ENCODE results near the gene FHAD1.
A peak's percentile ranks its signal among the peaks of the same experiment; 100 is the strongest.

Gene FHAD1

DNA sequence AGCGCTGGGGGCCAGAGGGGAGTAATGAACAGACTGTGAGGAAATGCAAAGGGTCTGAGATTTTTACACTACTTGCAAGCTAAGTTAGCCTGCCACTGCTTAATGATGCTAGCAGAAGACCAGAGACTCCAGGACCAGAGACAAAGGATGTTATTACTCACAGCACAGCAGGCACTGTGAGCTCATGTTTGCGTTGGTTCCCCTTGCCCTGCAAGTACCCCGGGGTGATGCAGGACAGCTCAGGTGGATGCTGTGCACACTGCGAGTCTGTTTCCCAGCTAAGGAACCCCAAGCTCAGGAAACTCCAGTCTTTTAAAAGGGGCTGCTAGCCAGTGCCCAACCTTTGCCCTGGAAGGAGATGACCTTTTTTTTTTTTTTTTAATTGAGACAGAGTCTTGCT lies 1.2 kb downstream of the FHAD1 start:
- DNase-seq (ENCODE audit: low spot score): no peak

- DNase-seq (ENCODE audit: low spot score): no peak
Observed at GRCh38 chr1:15249081-15249480, 2.1 kb downstream of the FHAD1 start.

DNA sequence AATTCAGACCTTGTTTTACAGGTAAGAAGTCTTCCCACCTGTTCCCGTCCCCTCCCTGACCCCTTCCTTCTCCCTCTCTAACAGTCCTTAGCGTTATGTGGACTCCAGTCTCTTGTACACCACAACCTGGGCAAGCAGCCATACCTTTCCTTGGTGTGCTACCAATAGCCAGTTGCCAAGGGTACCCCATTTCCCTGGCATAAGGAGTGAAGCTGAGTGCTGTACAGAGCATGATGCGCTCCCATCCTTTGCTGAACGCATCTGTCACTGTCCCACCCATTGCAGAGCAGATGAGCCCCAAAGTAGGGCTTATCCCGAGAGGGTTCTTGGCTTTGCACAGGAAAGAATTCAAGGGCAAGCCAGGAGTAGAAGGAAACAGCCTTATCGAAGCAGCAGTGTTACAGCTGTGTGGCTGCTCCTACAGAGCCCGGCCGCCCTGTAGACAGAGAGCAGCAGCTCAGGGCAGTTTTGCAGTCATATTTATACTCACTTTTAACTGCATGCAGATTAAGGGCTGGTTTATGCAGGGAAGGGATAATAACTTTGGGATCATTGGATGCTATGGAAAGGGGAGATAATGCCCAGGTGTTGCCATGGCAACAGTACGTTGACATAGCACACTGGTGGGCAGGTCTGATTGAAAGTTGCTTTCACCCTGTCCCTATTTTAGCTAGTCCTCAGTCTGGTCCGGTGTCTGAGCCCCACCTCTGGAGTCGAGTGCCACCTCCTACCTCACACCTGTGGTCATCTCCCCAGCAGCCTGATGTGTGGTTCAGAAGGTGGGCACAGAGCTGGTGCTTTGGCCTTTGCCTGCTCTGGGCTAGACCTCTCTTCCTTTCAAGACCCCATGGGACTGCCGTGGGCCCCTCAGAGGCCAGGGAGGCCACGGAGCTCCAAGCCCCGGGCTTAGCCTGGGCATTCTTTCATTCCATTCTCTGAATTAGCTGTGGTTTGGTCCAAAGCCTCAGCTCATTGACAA lies 5.1 kb downstream of the FHAD1 start:
- DNase-seq (ENCODE audit: low spot score): no peak

DNA sequence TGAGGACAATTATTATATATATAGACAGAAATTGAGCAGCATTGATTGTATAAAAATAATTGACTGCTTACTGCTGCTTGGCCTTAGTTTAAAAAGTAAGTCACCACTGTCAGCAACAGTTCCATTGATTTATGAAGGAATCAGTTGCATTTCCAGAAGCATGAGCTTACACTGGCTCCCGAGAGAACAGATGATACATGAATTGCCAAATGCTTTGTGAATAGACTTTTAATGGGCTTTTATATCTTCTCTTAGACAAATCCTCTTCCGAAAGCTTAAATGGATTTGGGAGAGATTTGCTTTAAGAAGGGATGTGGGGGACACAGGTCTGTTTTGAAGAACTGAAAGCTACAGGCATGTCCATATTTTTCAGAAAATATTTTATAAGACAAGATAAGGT lies 7.5 kb downstream of the FHAD1 start:
- no peak for DNase-seq (ENCODE audit: low spot score)

DNA sequence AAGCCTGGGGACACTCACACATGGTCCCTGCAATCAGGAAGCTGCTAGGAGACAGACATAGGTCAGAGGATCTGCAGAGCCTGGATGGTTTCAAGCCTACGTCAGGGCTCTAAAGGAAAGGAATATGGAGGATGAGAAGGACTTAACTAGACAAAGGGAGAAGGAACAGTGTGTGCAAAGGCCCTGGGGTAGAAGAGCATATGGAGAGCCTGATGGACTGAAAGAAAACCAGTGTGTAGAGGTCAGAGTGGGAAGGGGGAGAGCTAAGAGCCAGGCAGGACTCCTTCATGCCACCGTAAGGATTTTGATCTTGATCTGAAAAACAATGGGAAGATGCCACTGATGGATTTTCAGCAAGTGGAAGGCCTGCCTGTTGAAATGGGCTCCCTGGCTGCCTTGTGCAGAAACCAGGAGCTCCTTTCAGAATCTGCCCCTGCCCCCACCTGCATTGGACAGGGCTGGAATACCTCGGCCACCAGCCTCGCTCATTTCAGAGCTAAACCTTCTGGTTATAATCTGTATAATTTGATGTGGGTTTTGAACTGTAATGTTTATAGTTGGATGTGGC lies 8.6 kb downstream of the FHAD1 start:
- no peak for DNase-seq (ENCODE audit: low spot score)

DNA sequence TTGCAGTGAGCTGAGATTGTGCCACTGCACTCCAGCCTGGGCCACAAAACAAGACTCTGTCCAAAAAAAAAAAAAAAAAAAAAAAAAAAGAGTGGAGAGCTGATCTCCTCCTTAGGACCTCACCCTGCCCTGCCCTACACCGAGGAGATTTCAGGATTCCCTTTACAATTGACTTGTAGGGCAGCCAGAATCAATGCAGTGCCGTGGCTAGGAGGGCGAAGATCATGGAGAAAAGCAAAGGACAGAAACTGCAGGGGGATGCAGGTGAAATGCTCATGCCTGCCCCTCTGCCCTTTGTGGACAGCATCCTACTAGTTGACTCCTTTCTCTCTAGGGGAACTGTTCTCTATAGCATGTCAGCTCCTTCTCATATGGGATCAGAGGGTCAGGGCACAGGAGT lies 9.6 kb downstream of the FHAD1 start:
- DNase-seq (ENCODE audit: low spot score): no peak

- no peak for DNase-seq (ENCODE audit: low spot score)
Observed at GRCh38 chr1:15257309-15257708, 10.3 kb downstream of the FHAD1 start.

DNA sequence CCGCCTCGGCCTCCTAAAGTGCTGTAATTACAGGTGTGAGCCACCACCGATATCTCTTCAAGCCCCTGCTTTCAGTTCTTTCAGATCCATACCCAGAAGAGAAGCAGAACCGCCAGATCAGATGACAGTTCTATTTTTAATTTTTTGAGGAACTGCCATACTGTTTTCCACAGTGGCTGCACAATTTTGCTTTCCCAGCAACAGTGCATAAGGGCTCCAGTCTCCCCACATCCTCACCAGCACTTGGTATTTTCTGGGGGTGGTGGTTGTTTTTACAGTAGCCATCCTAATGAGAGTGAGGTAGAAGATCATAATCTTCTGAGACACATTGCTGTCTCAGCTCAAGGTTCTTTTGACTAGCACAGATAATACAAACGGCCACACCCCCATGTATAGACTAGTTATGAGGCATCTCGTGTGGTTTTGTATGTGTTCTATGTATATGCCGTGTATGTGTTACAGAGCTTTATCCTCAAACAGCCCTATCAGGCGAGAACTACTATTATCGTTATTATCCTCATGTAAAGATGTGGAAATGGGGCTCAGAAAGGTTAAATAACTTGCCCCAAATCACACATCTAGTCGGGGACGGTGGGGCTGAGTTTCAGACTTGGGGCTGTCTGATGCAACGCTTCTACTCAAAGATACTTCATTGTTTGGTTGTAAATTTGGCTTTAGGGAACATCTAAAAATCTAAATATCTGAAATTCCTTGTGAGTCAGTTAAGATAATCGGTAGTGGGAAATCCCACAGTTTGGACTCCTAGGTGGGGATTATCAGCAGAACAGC lies 12.0 kb downstream of the FHAD1 start:
- DNase-seq (ENCODE audit: low spot score): no peak

GRCh38 chr1:15259622-15260007 lies 12.6 kb downstream of the FHAD1 start:
- no peak for DNase-seq (ENCODE audit: low spot score)

DNA sequence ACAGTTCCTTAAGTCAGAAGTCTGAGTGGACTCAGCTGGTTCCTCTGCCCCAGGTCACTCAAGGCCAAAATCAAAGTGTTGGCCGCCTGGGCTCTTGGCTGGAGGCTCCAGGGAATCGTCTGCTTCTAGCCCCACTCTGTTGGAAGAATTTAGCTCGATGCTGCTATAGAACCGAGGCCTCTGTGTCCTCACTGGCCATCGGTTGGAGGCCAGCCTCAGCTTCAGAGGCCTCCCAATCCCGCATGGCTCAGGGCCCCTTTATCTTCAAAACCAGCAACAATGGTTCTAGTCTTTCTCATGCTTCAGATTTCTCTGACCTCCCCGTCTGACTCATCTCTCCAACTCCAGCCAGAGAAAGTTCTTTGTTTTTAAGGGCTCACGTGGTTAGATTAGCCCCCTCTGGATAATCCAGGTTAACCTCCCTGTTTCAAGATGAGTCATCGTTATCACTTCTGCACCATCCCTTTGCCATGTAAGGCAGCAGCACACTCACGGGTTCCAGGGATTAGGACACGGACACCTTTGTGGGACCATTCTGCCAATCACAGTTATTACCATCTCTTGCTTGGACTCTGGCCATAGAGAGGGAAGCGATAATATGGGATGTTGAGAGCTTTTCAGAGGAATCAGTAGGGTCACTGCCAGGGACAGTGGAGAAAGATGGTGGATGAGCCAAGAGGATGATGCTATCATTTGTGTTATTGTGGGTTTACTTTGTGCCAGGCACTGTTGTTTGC lies 13.6 kb downstream of the FHAD1 start:
- no peak for DNase-seq (ENCODE audit: low spot score)

- no peak for DNase-seq (ENCODE audit: low spot score)
Observed at GRCh38 chr1:15261155-15262002, 14.4 kb downstream of the FHAD1 start.

DNA sequence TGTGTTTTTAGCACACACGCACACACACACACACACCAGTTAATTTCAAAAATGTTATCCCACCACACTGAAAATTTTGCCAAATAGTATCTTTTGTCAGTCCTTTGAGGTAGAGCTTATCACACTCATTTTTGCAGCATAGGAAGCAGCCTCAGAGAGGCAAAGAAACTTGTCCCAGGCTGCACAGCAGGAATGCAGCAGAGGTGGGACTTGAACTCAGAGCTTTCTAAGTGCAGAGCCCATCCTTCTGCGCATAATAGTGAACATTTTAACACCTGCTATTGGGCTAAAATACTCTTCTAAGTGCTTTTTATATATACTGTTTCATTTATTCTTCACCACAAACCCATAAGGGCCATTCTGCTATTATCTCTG lies 15.0 kb downstream of the FHAD1 start:
- no peak for DNase-seq (ENCODE audit: low spot score)

GRCh38 chr1:15262706-15263105 lies 15.7 kb downstream of the FHAD1 start:
- no peak for DNase-seq (ENCODE audit: low spot score)

DNA sequence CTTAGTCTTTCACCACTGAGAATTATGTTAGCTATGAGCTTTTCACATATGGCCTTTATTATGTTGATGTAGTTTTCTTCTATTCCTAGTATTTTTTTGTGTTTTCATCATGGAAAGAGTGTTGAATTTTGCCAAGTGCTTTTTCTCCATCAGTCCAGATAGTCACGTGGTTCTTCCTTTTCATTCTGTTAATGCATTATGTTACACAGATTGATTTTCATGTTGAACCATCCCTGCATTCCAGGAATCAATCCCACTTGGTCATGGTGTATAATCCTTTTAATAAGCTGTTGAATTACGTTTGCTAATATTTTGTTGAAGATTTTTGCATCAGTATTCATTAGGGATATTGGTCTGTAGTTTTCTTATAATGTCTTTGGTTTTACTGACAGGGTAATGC lies 17.7 kb downstream of the FHAD1 start:
- no peak for DNase-seq (ENCODE audit: low spot score)

DNA sequence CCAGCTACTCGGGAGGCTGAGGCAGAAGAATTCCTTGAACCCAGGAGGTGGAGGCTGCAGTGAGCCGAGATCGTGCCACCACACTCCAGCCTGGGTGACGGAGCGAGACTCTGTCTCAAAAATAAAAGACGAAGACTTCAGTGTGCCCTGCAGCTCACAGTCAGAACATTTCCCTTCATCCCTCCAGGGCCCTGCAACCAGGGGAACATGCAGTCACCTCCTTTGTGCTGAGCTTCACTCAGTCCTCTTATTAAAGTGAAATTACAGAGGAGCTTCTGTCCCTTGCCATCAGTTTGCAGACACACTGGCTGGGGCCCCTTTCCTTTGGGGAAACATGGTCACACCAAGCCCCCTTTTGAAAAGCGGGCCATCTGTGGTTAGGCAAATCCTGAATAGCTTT lies 24.2 kb downstream of the FHAD1 start:
- no peak for DNase-seq (ENCODE audit: low spot score)

- DNase-seq (ENCODE audit: low spot score): peak; percentile 52
Observed at GRCh38 chr1:15272009-15272781, 25.2 kb downstream of the FHAD1 start.

DNA sequence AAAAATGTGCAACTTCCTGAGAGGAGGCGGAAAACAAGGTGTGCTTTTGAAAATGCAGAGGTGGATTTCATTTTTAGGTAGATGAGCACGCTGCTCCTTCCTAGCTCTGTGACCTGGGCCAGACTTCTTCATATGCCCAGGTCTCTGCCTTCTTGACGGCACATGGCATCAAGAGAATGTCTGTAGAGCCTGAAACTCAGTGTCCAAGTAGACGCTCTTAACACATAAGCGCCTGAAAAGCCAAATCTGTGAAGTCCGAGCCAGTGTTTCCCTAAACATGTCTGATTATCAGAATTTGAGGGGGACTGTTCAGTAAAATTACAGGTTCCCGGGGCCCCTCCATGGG lies 25.7 kb downstream of the FHAD1 start:
- DNase-seq (ENCODE audit: low spot score): no peak

GRCh38 chr1:15273274-15273673 lies 26.3 kb downstream of the FHAD1 start:
- no peak for DNase-seq (ENCODE audit: low spot score)

DNA sequence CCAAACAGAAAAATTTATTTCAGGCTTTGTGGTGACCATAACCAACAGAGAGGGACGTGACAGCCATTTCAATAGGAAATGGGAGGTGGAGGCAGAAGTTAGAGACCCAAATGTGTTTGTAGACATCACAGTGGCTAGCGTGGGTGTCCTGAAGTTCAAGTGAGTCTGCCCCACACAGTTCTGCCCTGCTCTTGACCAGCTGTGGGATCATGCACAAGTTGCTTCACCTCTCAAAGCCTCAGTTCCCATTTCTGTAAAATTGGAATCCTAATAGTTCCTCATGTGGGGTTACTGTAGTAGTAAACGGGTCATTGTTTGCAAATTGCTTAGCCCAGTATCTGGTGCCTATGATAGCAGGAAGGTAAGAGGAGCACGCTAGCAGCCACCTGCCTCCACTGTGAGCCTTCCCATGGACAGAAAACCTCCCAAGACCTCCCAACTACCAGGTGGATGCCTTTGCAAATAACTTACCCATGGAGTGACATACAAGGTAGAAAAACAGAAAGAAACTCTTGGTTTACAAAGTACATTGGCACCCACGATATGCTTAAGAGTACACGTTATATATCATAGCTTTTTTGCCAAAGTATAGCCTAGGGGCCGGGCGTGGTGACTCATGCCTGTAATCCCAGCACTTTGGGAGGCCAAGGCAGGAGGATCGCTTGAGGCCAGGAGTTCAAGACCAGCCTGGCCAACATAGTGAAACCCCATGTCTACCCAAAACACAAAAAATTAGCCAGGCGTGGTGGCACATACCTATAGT lies 29.1 kb downstream of the FHAD1 start:
- DNase-seq (ENCODE audit: low spot score): no peak
